NCI-H2196 treated with DMSO at 0.1 percent for 48 hours (cell line): ENCODE measurements around the gene NEURL1B.
A peak's percentile ranks its signal among the peaks of the same experiment; 100 is the strongest.
"Not testable (repeated sequence)": the region's sequence is repeated elsewhere in the genome, so short reads cannot be mapped to it uniquely, and the experiment has no call there.

Experiments used
- DNase-seq: peaks from one replicate; lab custom pipeline; 2025; ENCODE audit not compliant: unreplicated experiment; lab: John Stamatoyannopoulos, UW

NEURL1B gene

GRCh38 chr5:172640822-172641358 is at the start of gene NEURL1B:
TSS of gene NEURL1B (plus strand) at chr5:172641263. CDS start at chr5:172641407, 144 bp downstream.
- peak; percentile 62 for DNase-seq

GRCh38 chr5:172591636-172592035 is 49.4 kb upstream of the NEURL1B start:
- no peak for DNase-seq

- DNase-seq: no peak
These were observed 48.2 kb upstream of the NEURL1B start for GRCh38 chr5:172592881-172593280.

- no peak for DNase-seq
These were observed 47.8 kb upstream of the NEURL1B start for GRCh38 chr5:172593306-172593705.

- DNase-seq: no peak
These were observed 47.3 kb upstream of the NEURL1B start for GRCh38 chr5:172593721-172594235.

GRCh38 chr5:172594431-172594830 is 46.6 kb upstream of the NEURL1B start:
- no peak for DNase-seq

GRCh38 chr5:172594867-172595466 is 46.1 kb upstream of the NEURL1B start:
- DNase-seq: no peak

GRCh38 chr5:172595596-172596455 is 45.2 kb upstream of the NEURL1B start:
- DNase-seq: no peak

GRCh38 chr5:172596638-172597231 is 44.3 kb upstream of the NEURL1B start:
- no peak for DNase-seq

GRCh38 chr5:172597755-172598155 is 43.3 kb upstream of the NEURL1B start:
- DNase-seq: no peak

- no peak for DNase-seq
These were observed 42.5 kb upstream of the NEURL1B start for GRCh38 chr5:172598251-172599203.

GRCh38 chr5:172599204-172599567 is 41.9 kb upstream of the NEURL1B start:
- no peak for DNase-seq

GRCh38 chr5:172600571-172600970 is 40.5 kb upstream of the NEURL1B start:
- no peak for DNase-seq

- not testable (repeated sequence) for DNase-seq
These were observed 39.5 kb upstream of the NEURL1B start for GRCh38 chr5:172601576-172601975.

GRCh38 chr5:172602783-172603231 is 38.3 kb upstream of the NEURL1B start:
- no peak for DNase-seq

- no peak for DNase-seq
These were observed 37.7 kb upstream of the NEURL1B start for GRCh38 chr5:172603251-172603806.

- DNase-seq: no peak
These were observed 35.6 kb upstream of the NEURL1B start for GRCh38 chr5:172605466-172605865.

- no peak for DNase-seq
These were observed 34.8 kb upstream of the NEURL1B start for GRCh38 chr5:172606156-172606785.

- no peak for DNase-seq
These were observed 33.8 kb upstream of the NEURL1B start for GRCh38 chr5:172607213-172607793.
